H1 (cell line): ENCODE measurements around the gene PCID2. TPM values are rescaled to one million over a fixed set of nuclear protein-coding genes. Genes with fewer than 3 reads are reported as not detected.

Experiments
- BRCA1 ChIP-seq: IDR thresholded peaks from 2 replicates; pipeline ENCODE4 v1.6.1; 2012; ENCODE audit warnings: low read depth, low read length, improper control_type of control experiment
- CBX5 ChIP-seq: fragments of 300-800, 300-1000 bp; sonication (generic); IDR thresholded peaks from 2 replicates; pipeline ENCODE4 v1.7.1; 2016; ENCODE audit warnings: antibody characterized with exemption, low read length, low read depth
- JUND ChIP-seq: IDR thresholded peaks from 2 replicates; pipeline ENCODE4 v1.6.1; 2011; ENCODE audit warnings: mild to moderate bottlenecking, improper control_type of control experiment, low read length
- polyA plus RNA-seq, 7 experiments: library from polyadenylated mRNA; depleted of rRNA in 3 of 7; stranded (reverse) in 5 of 7; unstranded in 2 of 7; fragments of >200 nt in 5 of 7; fragments of 200-250 nt in 2 of 7; gene quantifications; 1 replicate in 5 of 7; 2 replicates in 1 of 7; 4 replicates in 1 of 7; pipeline versions ENCODE4 v1.2.1 to v1.2.3, GENCODE V29; 2011 to 2013; ENCODE audit warnings: missing spikeins in 2 of 7, mixed read lengths in 2 of 7
- total RNA-seq: library from RNA; stranded (reverse); fragmentation: NEBNext Ultra II Directional; extraction: Animal tissue kit (Norgen Biotek cat#: 25700); gene quantifications from 2 replicates; pipeline ENCODE4 v1.2.1, GENCODE V29; 2021

The PCID2 gene
- total and polyA plus RNA-seq, 2 of the 8 experiments (the other 6 are each of a cell fraction or from before 2014, with no cell fraction given), result 72.4 to 72.8 TPM

DNA sequence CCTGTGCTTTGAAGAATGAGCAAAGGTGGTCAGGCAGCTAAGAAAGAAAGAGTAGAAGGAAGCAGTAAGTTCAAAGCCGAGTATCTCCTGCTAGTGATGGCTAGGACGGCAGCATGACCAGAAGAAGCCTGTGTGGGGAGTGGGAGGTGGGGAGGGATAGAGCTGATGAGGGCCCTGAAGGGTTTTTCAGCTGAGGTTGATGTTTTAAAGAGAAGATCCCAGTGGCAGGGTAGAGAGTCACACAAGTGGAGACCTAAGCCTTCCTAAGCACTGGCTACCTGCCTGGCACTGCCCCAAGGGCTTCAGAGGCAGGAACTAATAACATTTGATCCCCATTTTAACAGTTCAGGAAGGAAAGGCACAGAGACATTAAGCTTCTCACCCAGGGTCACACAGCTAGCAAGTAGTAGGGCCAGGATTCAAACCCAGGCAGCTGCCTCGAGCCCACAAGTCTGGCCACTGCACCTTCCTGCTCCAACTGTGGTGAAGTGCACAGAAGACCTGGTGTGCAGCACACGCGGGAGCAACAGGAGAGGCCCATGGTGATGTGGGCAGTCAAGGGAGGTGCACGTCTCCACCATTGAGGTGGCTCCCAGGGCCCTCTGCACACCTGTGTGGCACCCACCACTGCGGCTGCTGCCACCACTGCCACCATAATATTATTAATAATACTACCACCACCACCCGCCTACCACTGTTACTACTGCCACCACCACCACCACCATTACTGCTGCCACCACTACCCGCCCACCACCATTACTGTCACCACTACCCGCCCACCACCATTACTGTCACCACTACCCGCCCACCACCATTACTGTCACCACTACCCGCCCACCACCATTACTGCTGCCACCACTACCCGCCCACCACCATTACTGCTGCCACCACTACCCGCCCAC is 23.1 kb upstream of the PCID2 start (continued):
- TF ChIP-seq CBX5, result no peak
- no peak for TF ChIP-seq BRCA1
- no peak for TF ChIP-seq JUND
